Measurements from ENCODE around the gene AVEN.

Gene AVEN

GRCh38 chr15:34076785-34077184, 37.8 kb upstream of the AVEN start:
- Histone ChIP-seq H4K5ac (ENCODE audit: low read length) (no peak overlapping the region), H3K79me2 (ENCODE audit: control insufficient read depth, insufficient read depth, low read length) (no peaks in the 10 kb centered on the region), H4K8ac (ENCODE audit: low read depth, low read length) (no peak overlapping the region), H3K27me3 (ENCODE audit: insufficient read depth, low read length, poor library complexity) (no peaks in the 10 kb centered on the region), H2AK5ac (ENCODE audit: low read length) (no peak overlapping the region), H3K4ac (ENCODE audit: low read depth, low read length) (no peak overlapping the region), H3K18ac (ENCODE audit: low read length) (no peak overlapping the region), H3K23ac (ENCODE audit: low read length) (no peak overlapping the region), H3K27ac (ENCODE audit: low read depth, low read length) (no peak overlapping the region), H3K4me1 (ENCODE audit: control insufficient read depth, low read depth, low read length) (no peaks in the 10 kb centered on the region), H2BK120ac (ENCODE audit: low read depth, low read length) (no peak overlapping the region), H3K79me1 (ENCODE audit: low read length) (no peaks in the 10 kb centered on the region), H3K9ac (ENCODE audit: low read length) (no peak overlapping the region), H2BK15ac (replicated peaks; ENCODE audit: low read depth) (no peak overlapping the region), H3K56ac (ENCODE audit: low read length) (no peak overlapping the region), H3K4me3 (ENCODE audit: low read length) (no peak overlapping the region), H3K36me3 (ENCODE audit: control insufficient read depth, insufficient read depth, low read length) (no peaks in the 10 kb centered on the region), H2BK5ac (ENCODE audit: low read length) (no peak overlapping the region), H3K4me2 (ENCODE audit: low read length) (no peak overlapping the region)
- no CpG with 5 or more reads among the region's 4 CpGs for WGBS (ENCODE audit: extremely low coverage, insufficient coverage, low lambda C conversion rate)
- no peak for DNase-seq

DNA sequence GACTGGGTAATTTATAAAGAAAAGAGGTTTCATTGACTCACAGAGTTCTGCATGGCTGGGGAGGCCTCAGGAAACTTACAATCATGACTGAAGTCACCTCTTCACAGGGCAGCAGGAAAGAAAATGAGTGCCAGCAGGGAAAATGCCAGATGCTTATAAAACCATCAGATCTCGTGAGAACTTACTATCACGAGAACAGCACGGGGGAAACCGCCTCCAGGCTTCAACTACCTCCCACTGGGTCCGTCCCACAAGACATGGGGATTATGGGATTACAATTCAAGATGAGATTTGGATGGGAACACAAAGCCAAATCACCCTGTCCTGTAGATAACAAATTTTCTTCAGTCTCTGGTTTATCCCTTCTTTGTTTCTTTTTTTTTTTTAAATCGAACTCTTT, 31.0 kb upstream of the AVEN start:
- H3K18ac ChIP-seq (ENCODE audit: low read length) = no peak overlapping the region
- H3K27ac ChIP-seq (ENCODE audit: low read depth, low read length) = no peak overlapping the region
- H3K4me1 ChIP-seq (ENCODE audit: control insufficient read depth, low read depth, low read length) = no peaks in the 10 kb centered on the region
- H3K79me2 ChIP-seq (ENCODE audit: control insufficient read depth, insufficient read depth, low read length) = no peaks in the 10 kb centered on the region
- H3K23ac ChIP-seq (ENCODE audit: low read length) = no peak overlapping the region
- H3K27me3 ChIP-seq (ENCODE audit: insufficient read depth, low read length, poor library complexity) = no peaks in the 10 kb centered on the region
- no peak overlapping the region for H2AK5ac ChIP-seq (ENCODE audit: low read length)
- H2BK120ac ChIP-seq (ENCODE audit: low read depth, low read length) = no peak overlapping the region
- H4K8ac ChIP-seq (ENCODE audit: low read depth, low read length) = no peak overlapping the region
- no peaks in the 10 kb centered on the region for H3K36me3 ChIP-seq (ENCODE audit: control insufficient read depth, insufficient read depth, low read length)
- no peak overlapping the region for H3K4me3 ChIP-seq (ENCODE audit: low read length)
- H2BK15ac ChIP-seq (replicated peaks; ENCODE audit: low read depth) = no peak overlapping the region
- H3K4me2 ChIP-seq (ENCODE audit: low read length) = no peak overlapping the region
- H3K4ac ChIP-seq (ENCODE audit: low read depth, low read length) = no peak overlapping the region
- H3K9ac ChIP-seq (ENCODE audit: low read length) = no peak overlapping the region
- no peaks in the 10 kb centered on the region for H3K79me1 ChIP-seq (ENCODE audit: low read length)
- WGBS (ENCODE audit: extremely low coverage, insufficient coverage, low lambda C conversion rate) = no CpG with 5 or more reads among the region's 6 CpGs
- no peak overlapping the region for H3K56ac ChIP-seq (ENCODE audit: low read length)
- no peak overlapping the region for H4K5ac ChIP-seq (ENCODE audit: low read length)
- H2BK5ac ChIP-seq (ENCODE audit: low read length) = no peak overlapping the region
- peak; percentile 33 for DNase-seq

DNA sequence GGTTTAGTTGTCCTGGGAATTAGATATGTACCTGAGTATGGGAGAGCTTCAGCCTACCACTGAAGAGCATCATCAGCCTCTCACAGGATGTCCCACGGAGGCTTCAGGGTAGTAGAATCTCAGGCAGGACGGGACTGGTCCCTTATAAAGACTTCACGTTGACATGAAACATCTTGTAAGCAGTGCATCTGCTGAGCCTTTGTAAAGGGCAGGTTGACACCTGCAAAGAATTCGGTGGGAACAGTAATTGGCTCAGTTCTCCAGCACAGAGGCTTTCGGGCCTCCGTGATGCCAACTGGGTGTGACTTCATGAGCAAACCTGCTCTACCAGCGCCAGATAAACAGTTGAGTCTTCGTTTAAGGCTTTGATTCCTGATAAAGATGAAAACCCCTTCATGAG, 26.9 kb upstream of the AVEN start:
- no peak overlapping the region for H3K4ac ChIP-seq (ENCODE audit: low read depth, low read length)
- WGBS (ENCODE audit: extremely low coverage, insufficient coverage, low lambda C conversion rate) = no CpG with 5 or more reads among the region's 8 CpGs
- H2BK5ac ChIP-seq (ENCODE audit: low read length) = no peak overlapping the region
- H3K27ac ChIP-seq (ENCODE audit: low read depth, low read length) = no peak overlapping the region
- no peak overlapping the region for H4K8ac ChIP-seq (ENCODE audit: low read depth, low read length)
- no peak overlapping the region for H2AK5ac ChIP-seq (ENCODE audit: low read length)
- DNase-seq = no peak
- H2BK120ac ChIP-seq (ENCODE audit: low read depth, low read length) = no peak overlapping the region
- H3K4me1 ChIP-seq (ENCODE audit: control insufficient read depth, low read depth, low read length) = no peaks in the 10 kb centered on the region
- H4K5ac ChIP-seq (ENCODE audit: low read length) = no peak overlapping the region
- no peak overlapping the region for H3K9ac ChIP-seq (ENCODE audit: low read length)
- no peak overlapping the region for H3K23ac ChIP-seq (ENCODE audit: low read length)
- H2BK15ac ChIP-seq (replicated peaks; ENCODE audit: low read depth) = no peak overlapping the region
- no peak overlapping the region for H3K4me3 ChIP-seq (ENCODE audit: low read length)
- no peak overlapping the region for H3K56ac ChIP-seq (ENCODE audit: low read length)
- no peaks in the 10 kb centered on the region for H3K79me2 ChIP-seq (ENCODE audit: control insufficient read depth, insufficient read depth, low read length)
- no peaks in the 10 kb centered on the region for H3K36me3 ChIP-seq (ENCODE audit: control insufficient read depth, insufficient read depth, low read length)
- H3K27me3 ChIP-seq (ENCODE audit: insufficient read depth, low read length, poor library complexity) = no peaks in the 10 kb centered on the region
- H3K18ac ChIP-seq (ENCODE audit: low read length) = no peak overlapping the region
- H3K79me1 ChIP-seq (ENCODE audit: low read length) = no peaks in the 10 kb centered on the region
- no peak overlapping the region for H3K4me2 ChIP-seq (ENCODE audit: low read length)

GRCh38 chr15:34065261-34065660, 26.3 kb upstream of the AVEN start:
- H2BK5ac ChIP-seq (ENCODE audit: low read length) = no peak overlapping the region
- H3K4ac ChIP-seq (ENCODE audit: low read depth, low read length) = no peak overlapping the region
- no peak overlapping the region for H2BK15ac ChIP-seq (replicated peaks; ENCODE audit: low read depth)
- no peak overlapping the region for H2AK5ac ChIP-seq (ENCODE audit: low read length)
- no peaks in the 10 kb centered on the region for H3K36me3 ChIP-seq (ENCODE audit: control insufficient read depth, insufficient read depth, low read length)
- no peaks in the 10 kb centered on the region for H3K79me1 ChIP-seq (ENCODE audit: low read length)
- no peak overlapping the region for H3K4me3 ChIP-seq (ENCODE audit: low read length)
- H3K4me1 ChIP-seq (ENCODE audit: control insufficient read depth, low read depth, low read length) = no peaks in the 10 kb centered on the region
- no peaks in the 10 kb centered on the region for H3K79me2 ChIP-seq (ENCODE audit: control insufficient read depth, insufficient read depth, low read length)
- no peak overlapping the region for H4K8ac ChIP-seq (ENCODE audit: low read depth, low read length)
- no peak overlapping the region for H3K18ac ChIP-seq (ENCODE audit: low read length)
- H3K27me3 ChIP-seq (ENCODE audit: insufficient read depth, low read length, poor library complexity) = no peaks in the 10 kb centered on the region
- no peak overlapping the region for H2BK120ac ChIP-seq (ENCODE audit: low read depth, low read length)
- no peak overlapping the region for H4K5ac ChIP-seq (ENCODE audit: low read length)
- no peak overlapping the region for H3K4me2 ChIP-seq (ENCODE audit: low read length)
- H3K23ac ChIP-seq (ENCODE audit: low read length) = no peak overlapping the region
- H3K27ac ChIP-seq (ENCODE audit: low read depth, low read length) = no peak overlapping the region
- H3K56ac ChIP-seq (ENCODE audit: low read length) = no peak overlapping the region
- no peak for DNase-seq
- no peak overlapping the region for H3K9ac ChIP-seq (ENCODE audit: low read length)
- WGBS (ENCODE audit: extremely low coverage, insufficient coverage, low lambda C conversion rate) = no CpG with 5 or more reads among the region's 3 CpGs

DNA sequence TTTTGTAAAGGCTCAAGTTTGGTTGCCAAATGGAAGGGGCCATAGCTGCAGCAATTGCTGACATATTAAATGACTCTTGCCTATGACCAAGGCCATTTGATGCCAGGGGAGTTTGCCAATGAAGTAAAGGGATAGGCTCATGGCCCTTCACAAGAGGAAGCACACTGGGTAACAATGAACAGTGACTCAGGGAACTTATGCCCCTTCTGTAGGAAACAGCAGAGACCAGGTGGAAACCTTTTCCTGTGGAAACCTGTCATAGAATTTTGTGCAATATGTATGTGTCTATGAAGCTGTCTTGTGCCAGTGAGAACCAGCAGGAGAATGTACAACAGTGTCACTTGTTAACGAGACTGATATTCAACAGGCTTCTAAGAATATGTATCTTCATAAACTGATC, 25.4 kb upstream of the AVEN start:
- WGBS (ENCODE audit: extremely low coverage, insufficient coverage, low lambda C conversion rate) = no CpG with 5 or more reads among the region's 1 CpG

GRCh38 chr15:34059946-34060345, 20.9 kb upstream of the AVEN start:
- H3K36me3 ChIP-seq (ENCODE audit: control insufficient read depth, insufficient read depth, low read length) = no peaks in the 10 kb centered on the region
- WGBS (ENCODE audit: extremely low coverage, insufficient coverage, low lambda C conversion rate) = no CpG with 5 or more reads among the region's 3 CpGs
- no peaks in the 10 kb centered on the region for H3K79me1 ChIP-seq (ENCODE audit: low read length)
- no peak overlapping the region for H3K4me3 ChIP-seq (ENCODE audit: low read length)
- H2BK15ac ChIP-seq (replicated peaks; ENCODE audit: low read depth) = no peak overlapping the region
- DNase-seq = no peak
- H3K27me3 ChIP-seq (ENCODE audit: insufficient read depth, low read length, poor library complexity) = no peaks in the 10 kb centered on the region
- no peaks in the 10 kb centered on the region for H3K4me1 ChIP-seq (ENCODE audit: control insufficient read depth, low read depth, low read length)
- no peaks in the 10 kb centered on the region for H3K79me2 ChIP-seq (ENCODE audit: control insufficient read depth, insufficient read depth, low read length)
- no peak overlapping the region for H3K56ac ChIP-seq (ENCODE audit: low read length)
- no peak overlapping the region for H3K9ac ChIP-seq (ENCODE audit: low read length)
- no peak overlapping the region for H3K18ac ChIP-seq (ENCODE audit: low read length)
- no peak overlapping the region for H2AK5ac ChIP-seq (ENCODE audit: low read length)
- no peak overlapping the region for H3K4me2 ChIP-seq (ENCODE audit: low read length)
- H4K5ac ChIP-seq (ENCODE audit: low read length) = no peak overlapping the region
- no peak overlapping the region for H2BK5ac ChIP-seq (ENCODE audit: low read length)
- H3K27ac ChIP-seq (ENCODE audit: low read depth, low read length) = no peak overlapping the region
- no peak overlapping the region for H3K23ac ChIP-seq (ENCODE audit: low read length)
- H4K8ac ChIP-seq (ENCODE audit: low read depth, low read length) = no peak overlapping the region
- H3K4ac ChIP-seq (ENCODE audit: low read depth, low read length) = no peak overlapping the region
- no peak overlapping the region for H2BK120ac ChIP-seq (ENCODE audit: low read depth, low read length)

More for the DNA sequence above, 25.4 kb upstream of the AVEN start:
- Histone ChIP-seq H3K4ac (ENCODE audit: low read depth, low read length) (no peak overlapping the region), H3K4me3 (ENCODE audit: low read length) (no peak overlapping the region), H3K56ac (ENCODE audit: low read length) (no peak overlapping the region), H3K4me1 (ENCODE audit: control insufficient read depth, low read depth, low read length) (no peaks in the 10 kb centered on the region), H2AK5ac (ENCODE audit: low read length) (no peak overlapping the region), H3K79me1 (ENCODE audit: low read length) (no peaks in the 10 kb centered on the region), H2BK15ac (replicated peaks; ENCODE audit: low read depth) (no peak overlapping the region), H3K4me2 (ENCODE audit: low read length) (no peak overlapping the region), H3K27ac (ENCODE audit: low read depth, low read length) (no peak overlapping the region), H3K36me3 (ENCODE audit: control insufficient read depth, insufficient read depth, low read length) (no peaks in the 10 kb centered on the region), H4K5ac (ENCODE audit: low read length) (no peak overlapping the region), H3K18ac (ENCODE audit: low read length) (no peak overlapping the region), H3K9ac (ENCODE audit: low read length) (no peak overlapping the region), H2BK120ac (ENCODE audit: low read depth, low read length) (no peak overlapping the region), H2BK5ac (ENCODE audit: low read length) (no peak overlapping the region), H3K79me2 (ENCODE audit: control insufficient read depth, insufficient read depth, low read length) (no peaks in the 10 kb centered on the region), H3K27me3 (ENCODE audit: insufficient read depth, low read length, poor library complexity) (no peaks in the 10 kb centered on the region), H3K23ac (ENCODE audit: low read length) (no peak overlapping the region), H4K8ac (ENCODE audit: low read depth, low read length) (no peak overlapping the region)
- DNase-seq = no peak

All from mesendoderm (in vitro differentiated cells).